IMR-90 (cell line): ENCODE results near the gene PDE4A. TPM values are rescaled to one million over a fixed set of nuclear protein-coding genes. Genes with fewer than 3 reads are reported as not detected.

ENCODE experiments used
- ATAC-seq: fragments of 200-7000 bp; cut with Tn5 transposase; 2 replicates; pipeline ENCODE4 v1.9.1; 2020; ENCODE audit warnings: low read depth, mild to moderate bottlenecking, moderate library complexity
- BruUV-seq: library from RNA; stranded (reverse); fragments of 400-500 nt; replicated peaks from 2 replicates; lab custom pipeline; 2021; lab: Mats Ljungman, UMichigan
- CTCF ChIA-PET: fragments of 300-600 bp; formaldehyde crosslinking; extraction: SDS; loops from one replicate; lab custom pipeline; 2021; ENCODE audit warnings: antibody characterized with exemption; lab: Yijun Ruan, JAX
- POLR2A ChIA-PET: fragments of 300-600 bp; sonication (Branson Sonifier 250); formaldehyde crosslinking; loops from one replicate; lab custom pipeline; 2022; ENCODE audit warnings: antibody characterized with exemption; ENCODE audit not compliant: unreplicated experiment; lab: Charles Lee
- DNase-seq: peaks from one replicate; pipeline ENCODE4 v3.0.0; 2013
- H2AFZ ChIP-seq: replicated peaks from 2 replicates; pipeline ENCODE3; 2013; ENCODE audit warnings: low read length, mild to moderate bottlenecking; ENCODE audit not compliant: poor library complexity
- H2AK5ac ChIP-seq: 2 replicates; pipeline ENCODE4 v1.6.1; 2013; ENCODE audit warnings: low read depth, low read length, inconsistent platforms
- H2AK9ac ChIP-seq: replicated peaks from 2 replicates; pipeline ENCODE3; 2013; ENCODE audit warnings: mild to moderate bottlenecking, low read depth, low read length, moderate library complexity; ENCODE audit not compliant: poor library complexity
- H2BK120ac ChIP-seq: 2 replicates; pipeline ENCODE4 v1.6.1; 2013; ENCODE audit warnings: low read depth, low read length, inconsistent platforms
- H2BK15ac ChIP-seq: 3 replicates; pipeline ENCODE4 v1.6.1; 2013; ENCODE audit warnings: low read depth, low read length, inconsistent platforms
- H2BK20ac ChIP-seq: 2 replicates; pipeline ENCODE4 v1.6.1; 2013; ENCODE audit warnings: low read depth, mild to moderate bottlenecking, inconsistent platforms, low read length, moderate library complexity
- H2BK5ac ChIP-seq: 2 replicates; pipeline ENCODE4 v1.6.1; 2013; ENCODE audit warnings: mild to moderate bottlenecking, low read depth, low read length, inconsistent platforms; ENCODE audit not compliant: poor library complexity, severe bottlenecking
- H3K14ac ChIP-seq: replicated peaks from 2 replicates; pipeline ENCODE4 v1.6.1; 2013; ENCODE audit warnings: low read depth, low read length, inconsistent platforms
- H3K18ac ChIP-seq: 2 replicates; pipeline ENCODE4 v1.6.1; 2013; ENCODE audit warnings: low read depth, low read length, control low read depth
- H3K23ac ChIP-seq: 2 replicates; pipeline ENCODE4 v1.6.1; 2013; ENCODE audit warnings: low read depth, low read length, inconsistent platforms
- H3K27ac ChIP-seq: 2 replicates; pipeline ENCODE4 v1.5.1; 2013; ENCODE audit warnings: mild to moderate bottlenecking, control low read depth, low read length; ENCODE audit not compliant: insufficient read depth
- H3K27me3 ChIP-seq: 2 replicates; pipeline ENCODE4 v1.6.1; 2013; ENCODE audit warnings: low read length; ENCODE audit not compliant: control insufficient read depth, insufficient read depth
- H3K36me3 ChIP-seq: 2 replicates; pipeline ENCODE4 v1.6.1; 2013; ENCODE audit warnings: low read length, mixed read lengths; ENCODE audit not compliant: control insufficient read depth, insufficient read depth
- H3K4ac ChIP-seq: 2 replicates; pipeline ENCODE4 v1.6.1; 2013; ENCODE audit warnings: low read depth, low read length, inconsistent platforms
- H3K4me1 ChIP-seq: 2 replicates; pipeline ENCODE4 v1.6.1; 2013; ENCODE audit warnings: low read length, mixed read lengths; ENCODE audit not compliant: control insufficient read depth, insufficient read depth
- H3K4me2 ChIP-seq: 2 replicates; pipeline ENCODE4 v1.6.1; 2013; ENCODE audit warnings: low read depth, mild to moderate bottlenecking, control low read depth, low read length, moderate library complexity
- H3K4me3 ChIP-seq: 2 replicates; pipeline ENCODE4 v1.5.1; 2013; ENCODE audit warnings: low read depth, mild to moderate bottlenecking, control low read depth, low read length, moderate library complexity; ENCODE audit not compliant: insufficient read depth
- H3K56ac ChIP-seq: 2 replicates; pipeline ENCODE4 v1.6.1; 2013; ENCODE audit warnings: low read length, inconsistent platforms; ENCODE audit not compliant: insufficient read depth; ENCODE audit errors: extremely low read depth
- H3K79me1 ChIP-seq, 2 experiments: 2 replicates each; pipeline ENCODE4 v1.6.1; 2013; ENCODE audit warnings: low read length in 2 of 2, inconsistent platforms in 1 of 2, low read depth in 1 of 2
- H3K9ac ChIP-seq: 2 replicates; pipeline ENCODE4 v1.6.1; 2013; ENCODE audit warnings: low read depth, low read length, control low read depth
- H3K9me1 ChIP-seq: 2 replicates; pipeline ENCODE4 v1.6.1; 2013; ENCODE audit warnings: low read length, inconsistent platforms; ENCODE audit not compliant: insufficient read depth
- H3K9me3 ChIP-seq: 2 replicates; pipeline ENCODE4 v1.6.1; 2013; ENCODE audit warnings: low read length; ENCODE audit not compliant: control insufficient read depth, insufficient read depth
- H4K20me1 ChIP-seq: 2 replicates; pipeline ENCODE4 v1.6.1; 2013; ENCODE audit warnings: low read length, inconsistent platforms; ENCODE audit not compliant: insufficient read depth
- H4K5ac ChIP-seq: 2 replicates; pipeline ENCODE4 v1.6.1; 2013; ENCODE audit warnings: mild to moderate bottlenecking, low read depth, low read length, control low read depth
- H4K8ac ChIP-seq, 2 experiments: 2 replicates each; pipeline ENCODE4 v1.6.1; 2013; ENCODE audit warnings: low read depth in 2 of 2, low read length in 2 of 2, control low read depth in 1 of 2, inconsistent platforms in 1 of 2
- H4K91ac ChIP-seq: 2 replicates; pipeline ENCODE4 v1.6.1; 2013; ENCODE audit warnings: low read depth, low read length, inconsistent platforms; ENCODE audit not compliant: insufficient read depth
- BHLHE40 ChIP-seq: fragments of 150-350 bp; IDR thresholded peaks from 2 replicates; pipeline ENCODE4 v1.6.1; 2016; ENCODE audit warnings: mild to moderate bottlenecking, low read depth, low read length
- CEBPB ChIP-seq: IDR thresholded peaks from 2 replicates; pipeline ENCODE4 v1.6.1; 2012; ENCODE audit warnings: low read depth, low read length, improper control_type of control experiment
- FOS ChIP-seq: fragments of 150-350 bp; IDR thresholded peaks from 2 replicates; pipeline ENCODE4 v1.6.1; 2016; ENCODE audit warnings: low read depth, low read length
- MAZ ChIP-seq: IDR thresholded peaks from 2 replicates; pipeline ENCODE4 v1.6.1; 2012; ENCODE audit warnings: low read depth, mild to moderate bottlenecking, low read length, improper control_type of control experiment, moderate library complexity, borderline replicate concordance
- SMC3 ChIP-seq: fragments of 150-350 bp; IDR thresholded peaks from 2 replicates; pipeline ENCODE4 v1.6.1; 2016; ENCODE audit warnings: low read depth, mild to moderate bottlenecking, antibody characterized with exemption, low read length, moderate library complexity
- WGBS, 2 experiments: methylation state at CpG; one replicate each; pipeline versions ENCODE4 v1.1.5 to v1.1.7; 2013; ENCODE audit warnings: missing lambda C conversion rate in 2 of 2; ENCODE audit not compliant: insufficient read length in 1 of 2; ENCODE audit errors: extremely low coverage in 2 of 2; 5-methylcytosine and 5-hydroxymethylcytosine counted together
- dilution Hi-C: fragments of 300-500 bp; cut with HindIII; formaldehyde crosslinking; loops from one replicate; pipeline ENCODE4 v1.14.3; 2018; ENCODE audit warnings: low sequenced_read_pairs; ENCODE audit not compliant: unreplicated experiment
- in situ Hi-C: fragments of 300-500 bp; cut with MboI; formaldehyde crosslinking; loops from 3 replicates; pipeline ENCODE4 v1.14.3; 2019; ENCODE audit warnings: low sequenced_read_pairs, inconsistent platforms, mixed read lengths
- intact Hi-C: fragments of 100-400 bp; cut with micrococcal nuclease; formaldehyde crosslinking; loops from 2 replicates; pipeline ENCODE4 v1.10.0; 2022
- polyA plus RNA-seq, 3 experiments: library from polyadenylated mRNA; depleted of rRNA; stranded (reverse); fragments of >200 nt; gene quantifications; 2 replicates each; pipeline ENCODE4 v1.2.3, GENCODE V29; 2012; ENCODE audit warnings: low replicate concordance in 1 of 3
- total RNA-seq: library from RNA; depleted of rRNA; stranded (reverse); fragments of >200 nt; gene quantifications from 2 replicates; pipeline ENCODE4 v1.2.3, GENCODE V29; 2012

Gene PDE4A
- total and polyA plus RNA-seq, 2 of the 4 experiments (the other 2 are of a cell fraction) = 1.8 to 7.0 TPM

- Histone ChIP-seq H2AK5ac (no peak overlapping the region), H3K4me3 (peak overlapping the region; percentile 48), H2BK20ac (no peak overlapping the region), H3K27me3 (peaks cover 7% of the 10 kb centered on the region; the same call in 1 of the 2 replicates), H3K4ac (peak overlapping the region; percentile 18; the same call in 1 of the 2 replicates), H4K5ac (peak overlapping the region; percentile 67; the same call in 1 of the 2 replicates), H4K8ac (peak overlapping the region; percentile 49 to 53; a peak in 2 of 4 replicates), H3K4me1 (peaks cover 9% of the 10 kb centered on the region), H3K36me3 (peaks cover 4% of the 10 kb centered on the region; the same call in 1 of the 2 replicates), H3K56ac (no peak overlapping the region; the same call in 1 of the 2 replicates), H3K27ac (no peak overlapping the region), H3K9ac (0 out of 2 replicates have a peak overlapping the region, but pooled peaks have one; percentile 57), H3K9me1 (peaks cover 3% of the 10 kb centered on the region; the same call in 1 of the 2 replicates), H2AFZ (peak overlapping the region; percentile 97), H3K4me2 (peak overlapping the region; percentile 92), H3K79me1 (peaks cover 16 to 41% of the 10 kb centered on the region in 2 experiments), H3K9me3 (no peaks in the 10 kb centered on the region), H4K20me1 (0 out of 2 replicates have a peak, but pooled peaks cover 5% of the 10 kb centered on the region), H3K23ac (no peak overlapping the region), H2BK5ac (no peak overlapping the region), H2BK15ac (no peak overlapping the region), H3K18ac (no peak overlapping the region), H2AK9ac (peak overlapping the region; percentile 97), H2BK120ac (no peak overlapping the region), H4K91ac (no peak overlapping the region), H3K14ac (no peak overlapping the region)
- TF ChIP-seq MAZ (peak; percentile 46; the same call in 1 of the 2 replicates), SMC3 (no peak), BHLHE40 (no peak), CEBPB (no peak), FOS (no peak)
- ATAC-seq (peak; percentile 77), DNase-seq (no peak)
- in situ Hi-C loops (no loop called here), dilution Hi-C loops (no loop called here), intact Hi-C loops (no loop called here)
- 4% methylated on average over 9 of the region's 64 CpGs; no CpG with 5 or more reads in 1 of the 2 experiments for WGBS, 2 experiments
- BruUV-seq = no TSS peak
- ChIA-PET POLR2A (no interaction called here), CTCF (interaction anchor here (1.0 kb wide), 1 partner anchor 29 kb away, joined by 3 read pairs; the partner anchor contains the start of gene CDC37)
These were observed 11.8 kb downstream of the PDE4A start for GRCh38 chr19:10431943-10432735.
